SK-N-MC (cell line): ENCODE data around the gene ZNF205.

Source experiments
- EZH2 ChIP-seq: fragments of 200-600 bp; sonication (generic); IDR thresholded peaks from one replicate; pipeline ENCODE4 v1.6.1; 2017; ENCODE audit warnings: antibody characterized with exemption
- FOXP2 ChIP-seq: optimal IDR thresholded peaks from 2 replicates; pipeline ENCODE3; 2011; ENCODE audit warnings: mild to moderate bottlenecking, moderate library complexity; ENCODE audit not compliant: insufficient read depth; ENCODE audit errors: extremely low read length, control extremely low read depth
- POLR2AphosphoS5 ChIP-seq: IDR thresholded peaks from 2 replicates; pipeline ENCODE4 v1.6.1; 2012; ENCODE audit warnings: mild to moderate bottlenecking, low read depth, low read length, borderline replicate concordance

GRCh38 chr16:3101841-3102470 is 10.4 kb upstream of the ZNF205 start:
- TF ChIP-seq EZH2 (no peak), POLR2AphosphoS5 (no peak), FOXP2 (no peak)
